A673 (cell line): Measurements from ENCODE around the gene ZPBP2.

Source experiments
- EZH2 ChIP-seq: fragments of 200-600 bp; sonication (generic); IDR thresholded peaks from 2 replicates; pipeline ENCODE4 v1.6.1; 2017; ENCODE audit warnings: borderline replicate concordance, low read depth, mild to moderate bottlenecking, mixed read lengths, antibody characterized with exemption, low read length; ENCODE audit not compliant: poor library complexity, severe bottlenecking
- TF ChIP-seq, protein P1 (sequence below): fragments of 300-800, 200-600 bp; sonication (generic); conservative IDR thresholded peaks from 2 replicates; pipeline ENCODE4 v1.5.1; 2017; ENCODE audit warnings: low read depth, mild to moderate bottlenecking, antibody characterized with exemption, low read length, moderate library complexity, mixed read lengths

DNA sequence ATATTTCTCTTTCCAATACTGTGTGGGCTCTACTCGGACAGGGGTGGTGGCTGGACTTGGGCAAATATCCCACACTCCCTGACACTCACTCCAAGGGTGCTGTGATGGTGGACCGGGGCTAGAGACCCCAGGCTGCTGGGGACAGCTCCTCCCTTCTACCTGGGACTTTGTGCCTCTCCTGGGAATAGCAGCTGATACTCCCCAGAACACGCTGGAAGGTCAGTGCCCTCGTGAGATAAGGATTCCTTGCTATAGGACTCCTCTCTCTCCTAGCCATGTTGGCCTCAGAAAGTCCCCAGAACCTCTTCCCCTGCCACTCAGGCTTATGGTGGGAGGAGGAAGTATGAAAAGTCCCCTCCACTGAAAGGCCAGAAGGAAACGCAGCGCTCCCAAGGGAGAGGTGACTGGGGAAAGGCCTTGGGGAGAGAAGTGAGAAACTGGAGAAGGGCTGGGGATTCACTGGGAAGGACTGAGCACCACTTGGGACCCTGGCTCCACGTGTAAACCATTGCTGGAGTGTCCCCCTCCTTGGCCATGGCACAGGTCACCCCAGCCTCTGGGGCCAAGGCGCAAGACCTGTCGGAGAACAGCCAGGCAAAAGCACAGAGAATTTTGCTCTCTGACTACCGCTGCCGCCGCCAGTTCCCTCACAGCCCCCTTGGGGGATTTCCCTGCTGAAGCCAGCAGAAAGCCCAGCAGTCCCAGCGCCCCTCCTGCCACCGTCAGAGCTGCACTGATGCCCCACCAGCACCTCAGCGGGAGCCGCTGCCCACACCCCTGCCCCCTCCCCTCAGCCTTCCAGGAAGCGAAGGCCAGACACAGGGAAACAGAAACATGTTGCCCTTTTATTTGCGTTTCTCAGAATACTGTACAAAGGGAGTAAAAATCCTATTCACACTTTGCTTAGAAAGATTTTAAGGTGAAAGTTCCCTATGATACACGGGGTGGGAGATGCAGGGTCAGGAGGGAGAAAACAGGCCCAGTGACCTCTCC, 52.5 kb downstream of the ZPBP2 start:
- no peak for TF ChIP-seq EZH2
- TF ChIP-seq, protein P1, sequence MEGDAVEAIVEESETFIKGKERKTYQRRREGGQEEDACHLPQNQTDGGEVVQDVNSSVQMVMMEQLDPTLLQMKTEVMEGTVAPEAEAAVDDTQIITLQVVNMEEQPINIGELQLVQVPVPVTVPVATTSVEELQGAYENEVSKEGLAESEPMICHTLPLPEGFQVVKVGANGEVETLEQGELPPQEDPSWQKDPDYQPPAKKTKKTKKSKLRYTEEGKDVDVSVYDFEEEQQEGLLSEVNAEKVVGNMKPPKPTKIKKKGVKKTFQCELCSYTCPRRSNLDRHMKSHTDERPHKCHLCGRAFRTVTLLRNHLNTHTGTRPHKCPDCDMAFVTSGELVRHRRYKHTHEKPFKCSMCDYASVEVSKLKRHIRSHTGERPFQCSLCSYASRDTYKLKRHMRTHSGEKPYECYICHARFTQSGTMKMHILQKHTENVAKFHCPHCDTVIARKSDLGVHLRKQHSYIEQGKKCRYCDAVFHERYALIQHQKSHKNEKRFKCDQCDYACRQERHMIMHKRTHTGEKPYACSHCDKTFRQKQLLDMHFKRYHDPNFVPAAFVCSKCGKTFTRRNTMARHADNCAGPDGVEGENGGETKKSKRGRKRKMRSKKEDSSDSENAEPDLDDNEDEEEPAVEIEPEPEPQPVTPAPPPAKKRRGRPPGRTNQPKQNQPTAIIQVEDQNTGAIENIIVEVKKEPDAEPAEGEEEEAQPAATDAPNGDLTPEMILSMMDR = no peak
